NCI-H774 (cell line): Measurements from ENCODE around the gene PDGFD.

Source experiments
- DNase-seq: peaks from one replicate; lab custom pipeline; 2025; lab: John Stamatoyannopoulos, UW

Gene PDGFD

DNA sequence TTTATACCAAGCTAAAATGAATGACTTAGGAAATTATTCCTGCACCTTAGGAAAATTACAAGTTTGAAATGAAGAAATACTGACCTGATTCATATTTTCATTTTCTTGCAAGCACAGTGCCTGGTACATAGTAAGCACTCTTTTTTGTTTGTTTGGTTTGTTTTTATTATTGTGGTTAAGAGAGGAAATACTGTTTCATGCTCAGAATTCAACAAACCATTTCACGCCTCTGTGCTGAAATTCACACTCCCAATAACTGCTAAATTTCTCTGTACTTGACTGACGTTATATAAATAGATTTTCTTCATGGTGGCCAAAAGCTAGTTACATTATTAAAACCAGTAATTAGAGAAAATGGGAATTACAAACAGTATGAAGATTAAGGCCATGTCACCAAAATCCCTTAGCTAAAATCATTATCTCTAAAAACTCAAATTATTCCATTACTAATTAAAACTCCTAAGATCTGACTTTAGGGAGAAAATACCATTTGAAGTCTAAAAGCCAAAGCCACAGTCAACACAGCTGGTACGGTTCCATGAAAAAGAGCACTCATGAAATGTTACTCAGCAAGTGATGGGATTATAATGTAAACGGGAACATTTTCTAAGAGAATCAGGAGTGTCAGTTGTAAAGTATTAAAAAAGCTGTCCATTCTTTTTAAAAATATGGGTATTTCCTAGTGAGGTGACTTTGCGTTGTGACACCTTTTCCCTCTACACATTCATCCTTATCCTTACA, 205.3 kb downstream of the PDGFD start:
- DNase-seq, result no peak

GRCh38 chr11:103953797-103954486, 210.0 kb downstream of the PDGFD start:
- DNase-seq, result peak; percentile 11

GRCh38 chr11:103949781-103950180, 214.2 kb downstream of the PDGFD start:
- DNase-seq, result no peak

DNA sequence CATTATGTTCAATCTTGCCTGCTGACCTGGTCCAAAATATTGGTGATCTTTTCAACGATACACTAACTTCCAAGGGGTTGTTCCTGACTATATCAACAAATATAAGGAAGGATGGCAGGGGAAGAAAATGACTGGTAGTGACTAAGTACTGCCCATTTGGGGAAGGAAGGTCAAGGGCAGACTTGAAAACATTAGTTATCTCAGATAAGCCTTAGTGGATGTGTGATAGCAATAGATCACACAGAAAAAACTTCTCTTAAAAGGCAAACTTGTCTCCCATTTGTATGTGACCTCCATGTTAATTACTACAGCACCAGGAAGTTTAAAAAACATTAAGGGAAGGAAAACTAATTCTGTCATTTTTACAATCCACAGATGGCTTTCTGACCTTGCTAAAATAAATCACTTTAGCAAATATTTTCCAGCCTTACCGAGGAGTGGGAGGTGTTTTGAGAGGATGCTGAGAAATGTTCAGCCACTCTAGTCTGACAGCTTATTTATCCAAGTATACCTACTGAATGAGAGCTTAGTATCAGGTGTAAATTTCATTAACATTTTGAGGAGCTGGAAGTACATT, 215.7 kb downstream of the PDGFD start:
- no peak for DNase-seq

DNA sequence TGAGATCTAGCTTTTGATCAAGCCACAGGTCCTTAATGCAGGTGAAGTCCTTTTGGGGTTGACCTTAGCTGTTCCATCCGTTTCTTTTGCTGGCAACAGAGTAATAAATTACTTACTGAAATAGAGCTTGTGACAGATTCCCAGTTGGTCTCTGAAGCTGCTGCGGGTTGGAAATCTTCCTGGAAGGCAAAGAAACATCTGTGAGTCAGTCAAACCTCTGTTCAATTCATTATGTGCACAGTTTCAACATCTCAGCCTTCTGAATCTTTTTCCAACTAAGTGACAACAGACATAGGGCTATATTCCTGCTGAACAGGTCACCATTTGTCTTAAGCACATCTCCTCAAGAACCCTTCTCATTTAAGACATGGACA, 216.4 kb downstream of the PDGFD start:
- DNase-seq, result no peak

- no peak for DNase-seq
Observed at GRCh38 chr11:103946793-103947545, 217.0 kb downstream of the PDGFD start.

DNA sequence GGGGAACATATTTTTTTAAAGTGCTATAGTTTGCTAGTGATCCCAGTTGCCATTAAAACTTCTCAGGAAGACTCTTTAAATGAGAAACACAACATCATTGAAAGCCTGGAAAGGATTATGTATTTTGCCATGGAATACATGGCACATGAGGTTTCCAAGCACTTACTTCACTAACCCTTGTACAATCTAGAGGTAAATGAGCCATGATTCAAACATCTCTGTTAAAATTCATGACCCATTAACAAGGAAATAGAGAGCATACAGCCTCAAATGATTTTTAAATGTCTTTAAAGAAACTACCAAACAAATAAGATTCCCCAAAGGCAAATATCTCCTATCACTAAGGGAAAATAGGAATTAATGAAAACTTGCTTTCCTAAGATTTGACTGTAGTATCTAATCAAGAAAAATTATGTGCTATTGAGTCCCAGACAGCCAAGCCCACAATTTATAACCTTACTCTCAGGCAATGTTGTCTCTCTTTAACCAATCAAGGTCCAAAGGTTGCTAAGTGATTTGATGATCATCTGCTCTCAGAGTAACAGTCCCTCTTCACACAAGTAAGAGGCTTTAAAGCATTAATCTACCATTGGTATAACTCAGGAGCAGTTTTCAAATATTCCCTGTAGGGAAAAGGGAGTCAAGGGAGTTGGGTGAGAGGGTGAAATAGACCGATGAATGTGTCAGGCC, 219.6 kb downstream of the PDGFD start:
- no peak for DNase-seq

- DNase-seq, result no peak
Observed at GRCh38 chr11:103942646-103943045, 221.3 kb downstream of the PDGFD start.

GRCh38 chr11:103940551-103940950, 223.4 kb downstream of the PDGFD start:
- DNase-seq, result no peak

- DNase-seq, result no peak
Observed at GRCh38 chr11:103939694-103940093, 224.3 kb downstream of the PDGFD start.

DNA sequence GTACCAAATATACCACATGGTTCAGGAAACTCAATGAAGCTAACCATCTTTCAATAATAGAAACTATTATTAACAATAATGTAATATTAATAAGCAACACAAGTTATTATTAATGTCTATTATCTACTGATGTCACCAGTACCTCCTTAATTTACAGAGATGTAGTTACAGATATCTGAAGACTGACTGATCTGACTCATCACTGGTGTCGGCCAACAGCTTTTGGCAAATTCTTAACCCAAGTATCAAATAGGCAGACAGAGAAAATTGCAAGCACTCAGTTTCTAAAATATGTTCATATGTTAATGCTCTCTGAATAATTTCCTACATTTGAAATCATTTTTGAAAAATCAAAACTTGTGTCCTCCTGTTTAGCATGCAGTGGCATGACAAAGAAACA, 227.9 kb downstream of the PDGFD start:
- DNase-seq, result no peak

- DNase-seq, result no peak
Observed at GRCh38 chr11:103935219-103935618, 228.7 kb downstream of the PDGFD start.

- DNase-seq, result no peak
Observed at GRCh38 chr11:103929170-103929903, 234.6 kb downstream of the PDGFD start.

GRCh38 chr11:103928802-103929161, 235.2 kb downstream of the PDGFD start:
- no peak for DNase-seq

GRCh38 chr11:103928040-103928801, 235.7 kb downstream of the PDGFD start:
- no peak for DNase-seq

DNA sequence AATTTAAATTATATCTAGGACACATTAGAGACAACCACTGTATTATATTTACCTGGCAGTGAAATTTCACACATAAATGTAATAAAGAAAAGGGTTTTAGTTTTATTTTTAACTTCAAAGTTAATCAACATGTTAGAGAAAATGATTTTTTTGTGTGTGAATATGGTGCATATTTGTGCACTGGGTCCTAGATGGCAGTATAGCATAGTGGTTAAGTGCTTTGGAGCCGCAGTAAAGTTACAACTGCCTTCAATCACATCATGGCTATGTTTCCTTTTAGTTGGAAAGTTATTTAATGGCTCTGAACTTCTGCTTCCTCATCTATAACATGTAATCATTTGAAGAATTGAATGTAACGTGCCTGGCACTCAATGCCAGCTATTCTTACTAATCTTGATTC, 236.4 kb downstream of the PDGFD start:
- no peak for DNase-seq

- no peak for DNase-seq
Observed at GRCh38 chr11:103926990-103927389, 237.0 kb downstream of the PDGFD start.

GRCh38 chr11:103924166-103925013, 239.6 kb downstream of the PDGFD start:
- no peak for DNase-seq

DNA sequence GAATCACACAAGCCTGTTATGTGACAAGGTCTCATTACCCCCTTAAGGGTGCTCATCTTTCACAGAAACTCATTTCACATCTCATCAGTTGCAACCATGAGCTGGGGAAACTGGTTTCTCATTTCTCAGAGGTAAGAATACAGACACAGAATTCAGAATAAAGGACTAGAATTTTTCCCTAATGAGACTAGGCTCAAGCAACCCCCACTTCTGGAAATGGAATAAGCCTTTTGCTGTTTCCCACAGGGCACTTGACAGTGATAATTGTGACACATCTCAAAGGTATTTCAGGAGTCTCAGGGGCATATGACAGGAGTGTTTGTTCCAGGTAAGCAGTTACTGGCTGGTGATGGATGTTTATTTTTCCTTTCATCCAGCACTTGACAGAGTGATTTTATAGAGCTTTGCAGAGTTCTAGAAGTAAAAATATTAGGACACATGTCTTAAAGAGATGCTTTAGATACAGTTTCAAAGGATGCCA, 240.5 kb downstream of the PDGFD start:
- no peak for DNase-seq

DNA sequence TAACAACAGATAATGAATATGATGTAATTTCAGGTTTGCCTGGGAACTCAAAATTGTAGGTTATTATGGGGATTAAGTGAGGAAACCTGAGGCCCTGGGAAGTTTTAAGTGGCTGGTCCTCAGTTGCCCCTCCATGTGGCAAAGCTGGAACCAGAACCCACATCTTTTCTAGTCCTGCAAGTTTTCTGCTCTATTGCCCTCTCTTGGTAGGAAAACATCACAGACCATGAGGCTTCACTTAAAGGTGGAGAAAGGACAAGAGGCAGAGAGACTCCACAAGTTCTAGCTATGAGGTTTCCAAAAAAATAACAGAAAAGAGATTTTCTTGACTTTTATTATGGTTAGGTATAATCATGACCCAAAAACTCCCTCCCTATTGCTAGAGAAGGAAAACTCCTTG, 243.0 kb downstream of the PDGFD start:
- DNase-seq, result no peak
